ENCODE measurements around the gene ANKRD44. TPM values are rescaled to one million over a fixed set of nuclear protein-coding genes. Genes with fewer than 3 reads are reported as not detected.

ANKRD44 gene
- total RNA-seq, 2 experiments from 2014 or later = 188 to 224 TPM

- H3K36me3 Mint-ChIP-seq (ENCODE audit: low read depth) = peaks cover 48% of the 10 kb centered on the region
Observed at GRCh38 chr2:197258580-197258979, 52.0 kb downstream of the ANKRD44 start.

GRCh38 chr2:197256547-197257170 is 53.9 kb downstream of the ANKRD44 start:
- peaks cover 33% of the 10 kb centered on the region for H3K36me3 Mint-ChIP-seq (ENCODE audit: low read depth)
- H3K9me3 Mint-ChIP-seq (ENCODE audit: insufficient read depth) = no peaks in the 10 kb centered on the region
- POLR2A ChIA-PET = interaction anchor here (0.6 to 5.7 kb wide), 14 partner anchors 11 to 70 kb away, joined by 3 to 87 read pairs (median 5); partner anchors contain the start of gene ANKRD44
- ATAC-seq (no peak), DNase-seq (no peak)
- H3K27me3 Mint-ChIP-seq (ENCODE audit: low read depth) = no peaks in the 10 kb centered on the region
- peak overlapping the region; percentile 92 for H3K27ac Mint-ChIP-seq
- H3K4me3 Mint-ChIP-seq = peak overlapping the region; percentile 77
- CTCF ChIA-PET = interaction anchor here (0.8 to 3.0 kb wide), 23 partner anchors 10 to 143 kb away, joined by 3 to 22 read pairs (median 5); no protein-coding TSS in a partner anchor
- H3K4me1 Mint-ChIP-seq (ENCODE audit: low read depth) = peaks cover 76% of the 10 kb centered on the region

More at GRCh38 chr2:197258580-197258979, 52.0 kb downstream of the ANKRD44 start:
- Mint-ChIP-seq H3K4me3 (peak overlapping the region; percentile 35), H3K27ac (peak overlapping the region; percentile 60), H3K4me1 (ENCODE audit: low read depth) (peaks cover 88% of the 10 kb centered on the region), H3K27me3 (ENCODE audit: low read depth) (no peaks in the 10 kb centered on the region), H3K9me3 (ENCODE audit: insufficient read depth) (no peaks in the 10 kb centered on the region)
- ATAC-seq (no peak), DNase-seq (no peak)
- ChIA-PET CTCF (interaction anchor here (0.6 kb wide), 2 partner anchors 9 to 45 kb away, joined by 3 read pairs; no protein-coding TSS in a partner anchor), POLR2A (interaction anchor here (0.9 to 5.7 kb wide), 2 partner anchors 40 to 51 kb away, joined by 3 to 87 read pairs; partner anchors contain the start of gene ANKRD44)

- Mint-ChIP-seq H3K27ac (peak overlapping the region; percentile 92), H3K4me1 (ENCODE audit: low read depth) (peaks cover 77% of the 10 kb centered on the region), H3K36me3 (ENCODE audit: low read depth) (peaks cover 31% of the 10 kb centered on the region), H3K4me3 (peak overlapping the region; percentile 77), H3K27me3 (ENCODE audit: low read depth) (no peaks in the 10 kb centered on the region), H3K9me3 (ENCODE audit: insufficient read depth) (no peaks in the 10 kb centered on the region)
- POLR2A ChIA-PET = interaction anchor here (0.6 to 5.7 kb wide), 10 partner anchors 11 to 77 kb away, joined by 3 to 87 read pairs (median 7); partner anchors contain the start of gene ANKRD44
- DNase-seq (no peak), ATAC-seq (peak; percentile 2)
- CTCF ChIA-PET = interaction anchor here (0.6 to 3.0 kb wide), 24 partner anchors 9 to 142 kb away, joined by 3 to 22 read pairs (median 5); no protein-coding TSS in a partner anchor
Observed at GRCh38 chr2:197256021-197256420, 54.6 kb downstream of the ANKRD44 start.

GRCh38 chr2:197255543-197255942 is 55.0 kb downstream of the ANKRD44 start:
- Mint-ChIP-seq H3K27ac (peak overlapping the region; percentile 92), H3K4me1 (ENCODE audit: low read depth) (peaks cover 78% of the 10 kb centered on the region), H3K36me3 (ENCODE audit: low read depth) (peaks cover 30% of the 10 kb centered on the region), H3K27me3 (ENCODE audit: low read depth) (no peaks in the 10 kb centered on the region), H3K4me3 (peak overlapping the region; percentile 77), H3K9me3 (ENCODE audit: insufficient read depth) (no peaks in the 10 kb centered on the region)
- POLR2A ChIA-PET = interaction anchor here (0.6 to 5.7 kb wide), 13 partner anchors 9 to 76 kb away, joined by 3 to 87 read pairs (median 6); partner anchors contain the start of gene ANKRD44
- CTCF ChIA-PET = interaction anchor here (0.6 to 3.0 kb wide), 20 partner anchors 9 to 123 kb away, joined by 3 to 22 read pairs (median 5); no protein-coding TSS in a partner anchor
- DNase-seq (peak; percentile 84), ATAC-seq (peak; percentile 94)

GRCh38 chr2:197254776-197255530 is 55.6 kb downstream of the ANKRD44 start:
- CTCF ChIA-PET = interaction anchor here (0.6 to 3.0 kb wide), 19 partner anchors 10 to 124 kb away, joined by 3 to 22 read pairs (median 5); no protein-coding TSS in a partner anchor
- POLR2A ChIA-PET = interaction anchor here (0.7 to 5.7 kb wide), 12 partner anchors 10 to 56 kb away, joined by 3 to 87 read pairs (median 6); partner anchors contain the start of gene ANKRD44
- DNase-seq (no peak), ATAC-seq (peak; percentile 54)
- Mint-ChIP-seq H3K36me3 (ENCODE audit: low read depth) (peaks cover 30% of the 10 kb centered on the region), H3K9me3 (ENCODE audit: insufficient read depth) (no peaks in the 10 kb centered on the region), H3K4me1 (ENCODE audit: low read depth) (peaks cover 78% of the 10 kb centered on the region), H3K4me3 (peak overlapping the region; percentile 77), H3K27me3 (ENCODE audit: low read depth) (no peaks in the 10 kb centered on the region), H3K27ac (peak overlapping the region; percentile 92)

GRCh38 chr2:197251576-197251975 is 59.0 kb downstream of the ANKRD44 start:
- ChIA-PET POLR2A (interaction anchor here (1.3 to 1.5 kb wide), 2 partner anchors 11 to 57 kb away, joined by 4 to 6 read pairs; no protein-coding TSS in a partner anchor), CTCF (interaction anchor here (0.9 to 3.2 kb wide), 6 partner anchors 11 to 60 kb away, joined by 3 to 16 read pairs (median 6); no protein-coding TSS in a partner anchor)
- ATAC-seq (no peak), DNase-seq (no peak)
- Mint-ChIP-seq H3K27ac (peak overlapping the region; percentile 48), H3K27me3 (ENCODE audit: low read depth) (no peaks in the 10 kb centered on the region), H3K4me3 (no peak overlapping the region), H3K9me3 (ENCODE audit: insufficient read depth) (no peaks in the 10 kb centered on the region), H3K36me3 (ENCODE audit: low read depth) (peaks cover 34% of the 10 kb centered on the region), H3K4me1 (ENCODE audit: low read depth) (peaks cover 82% of the 10 kb centered on the region)

GRCh38 chr2:197251163-197251562 is 59.4 kb downstream of the ANKRD44 start:
- H3K27me3 Mint-ChIP-seq (ENCODE audit: low read depth) = no peaks in the 10 kb centered on the region
- ATAC-seq = no peak
- CTCF ChIA-PET = interaction anchor here (0.9 to 3.2 kb wide), 8 partner anchors 11 to 60 kb away, joined by 3 to 16 read pairs (median 4); no protein-coding TSS in a partner anchor
- H3K9me3 Mint-ChIP-seq (ENCODE audit: insufficient read depth) = no peaks in the 10 kb centered on the region
- H3K27ac Mint-ChIP-seq = no peak overlapping the region
- POLR2A ChIA-PET = interaction anchor here (0.6 to 1.5 kb wide), 3 partner anchors 10 to 57 kb away, joined by 3 to 6 read pairs (median 4); no protein-coding TSS in a partner anchor
- H3K36me3 Mint-ChIP-seq (ENCODE audit: low read depth) = peaks cover 37% of the 10 kb centered on the region
- H3K4me3 Mint-ChIP-seq = no peak overlapping the region
- peaks cover 81% of the 10 kb centered on the region for H3K4me1 Mint-ChIP-seq (ENCODE audit: low read depth)
- DNase-seq = no peak

GRCh38 chr2:197250084-197250397 is 60.5 kb downstream of the ANKRD44 start:
- peak overlapping the region; percentile 70 for H3K27ac Mint-ChIP-seq
- no peak for DNase-seq
- ChIA-PET POLR2A (interaction anchor here (0.6 to 1.5 kb wide), 2 partner anchors 10 to 58 kb away, joined by 3 to 4 read pairs; no protein-coding TSS in a partner anchor), CTCF (interaction anchor here (1.1 to 3.2 kb wide), 5 partner anchors 8 to 61 kb away, joined by 3 to 16 read pairs (median 3); no protein-coding TSS in a partner anchor)
- peaks cover 75% of the 10 kb centered on the region for H3K4me1 Mint-ChIP-seq (ENCODE audit: low read depth)
- no peaks in the 10 kb centered on the region for H3K9me3 Mint-ChIP-seq (ENCODE audit: insufficient read depth)
- ATAC-seq = no peak
- H3K27me3 Mint-ChIP-seq (ENCODE audit: low read depth) = no peaks in the 10 kb centered on the region
- H3K36me3 Mint-ChIP-seq (ENCODE audit: low read depth) = peaks cover 39% of the 10 kb centered on the region
- H3K4me3 Mint-ChIP-seq = peak overlapping the region; percentile 18

GRCh38 chr2:197249381-197250083 is 61.0 kb downstream of the ANKRD44 start:
- no peak for DNase-seq
- H3K27ac Mint-ChIP-seq = peak overlapping the region; percentile 70

GRCh38 chr2:197248623-197249022 is 62.0 kb downstream of the ANKRD44 start:
- ATAC-seq = peak; percentile 80
- peaks cover 72% of the 10 kb centered on the region for H3K4me1 Mint-ChIP-seq (ENCODE audit: low read depth)
- H3K27ac Mint-ChIP-seq = peak overlapping the region; percentile 72
- H3K36me3 Mint-ChIP-seq (ENCODE audit: low read depth) = peaks cover 48% of the 10 kb centered on the region
- no peaks in the 10 kb centered on the region for H3K27me3 Mint-ChIP-seq (ENCODE audit: low read depth)
- no peaks in the 10 kb centered on the region for H3K9me3 Mint-ChIP-seq (ENCODE audit: insufficient read depth)
- ChIA-PET CTCF (interaction anchor here (0.8 to 3.2 kb wide), 6 partner anchors 8 to 59 kb away, joined by 3 to 16 read pairs (median 3); no protein-coding TSS in a partner anchor), POLR2A (interaction anchor here (0.6 to 2.0 kb wide), 7 partner anchors 8 to 60 kb away, joined by 3 to 14 read pairs (median 4); no protein-coding TSS in a partner anchor)
- peak overlapping the region; percentile 3 for H3K4me3 Mint-ChIP-seq
- DNase-seq = peak; percentile 58

More at GRCh38 chr2:197249381-197250083, 61.0 kb downstream of the ANKRD44 start:
- Mint-ChIP-seq H3K4me3 (peak overlapping the region; percentile 18), H3K4me1 (ENCODE audit: low read depth) (peaks cover 71% of the 10 kb centered on the region), H3K36me3 (ENCODE audit: low read depth) (peaks cover 41% of the 10 kb centered on the region), H3K9me3 (ENCODE audit: insufficient read depth) (no peaks in the 10 kb centered on the region), H3K27me3 (ENCODE audit: low read depth) (no peaks in the 10 kb centered on the region)
- ChIA-PET CTCF (interaction anchor here (0.8 to 3.2 kb wide), 7 partner anchors 9 to 58 kb away, joined by 3 to 16 read pairs (median 3); no protein-coding TSS in a partner anchor), POLR2A (interaction anchor here (0.6 to 2.0 kb wide), 6 partner anchors 9 to 59 kb away, joined by 3 to 14 read pairs (median 4); no protein-coding TSS in a partner anchor)
- ATAC-seq = no peak

Data from activated CD8-positive, alpha-beta T cell treated with anti-CD3 and anti-CD28 coated beads, Interleukin-2, amount 10 ng/mL, durations not matched to agents 7 days and 5 days (primary cell).